Natural killer cell (primary cell): ENCODE measurements around the gene TSKU. TPM values are rescaled to one million over a fixed set of nuclear protein-coding genes. Genes with fewer than 3 reads are reported as not detected.

Experiments used
- ATAC-seq, 3 donors: fragments of 150-1000 bp in 2 of 3; fragments of 200-7000 bp in 1 of 3; cut with Tn5 transposase; 1 replicate in 1 of 3; 2 replicates in 2 of 3; pipeline ENCODE4 v1.10.0; 2021; ENCODE audit warnings: mild to moderate bottlenecking in 2 of 3, moderate library complexity in 2 of 3
- DNase-seq, 2 donors: peaks; one replicate each; pipeline versions ENCODE4 v3.0.0 to v3.0.0-alpha.2; 2013 to 2021; ENCODE audit warnings: mixed read lengths in 1 of 2
- H3K27ac ChIP-seq: one replicate; pipeline ENCODE4 v1.5.1; 2013; ENCODE audit warnings: mild to moderate bottlenecking, low read length
- H3K27me3 ChIP-seq: one replicate; pipeline ENCODE4 v1.6.1; 2013; ENCODE audit warnings: low read length; ENCODE audit not compliant: control insufficient read depth, insufficient read depth
- H3K36me3 ChIP-seq: one replicate; pipeline ENCODE4 v1.6.1; 2013; ENCODE audit warnings: low read length; ENCODE audit not compliant: control insufficient read depth, insufficient read depth
- H3K4me1 ChIP-seq: one replicate; pipeline ENCODE4 v1.6.1; 2013; ENCODE audit warnings: low read length; ENCODE audit not compliant: control insufficient read depth, insufficient read depth
- H3K4me3 ChIP-seq: one replicate; pipeline ENCODE4 v1.5.1; 2013; ENCODE audit warnings: low read length
- H3K9me3 ChIP-seq: one replicate; pipeline ENCODE4 v1.6.1; 2013; ENCODE audit warnings: low read length; ENCODE audit not compliant: control insufficient read depth, insufficient read depth
- H3K27ac Mint-ChIP-seq, 2 donors: one replicate each; pipeline ENCODE4 v1.8.0; 2022; ENCODE audit warnings: mild to moderate bottlenecking in 2 of 2, mixed read lengths in 2 of 2, moderate library complexity in 1 of 2
- H3K27me3 Mint-ChIP-seq, 2 donors: one replicate each; pipeline ENCODE4 v1.8.0; 2022; ENCODE audit warnings: low read depth in 2 of 2, mixed read lengths in 2 of 2
- H3K36me3 Mint-ChIP-seq: one replicate; pipeline ENCODE4 v1.8.0; 2022; ENCODE audit warnings: mixed read lengths
- H3K4me1 Mint-ChIP-seq, 2 donors: one replicate each; pipeline ENCODE4 v1.8.0; 2022; ENCODE audit warnings: mixed read lengths in 2 of 2
- H3K4me3 Mint-ChIP-seq: one replicate; pipeline ENCODE4 v1.8.0; 2022; ENCODE audit warnings: mild to moderate bottlenecking, moderate library complexity, mixed read lengths
- H3K9me3 Mint-ChIP-seq, 2 donors: one replicate each; pipeline ENCODE4 v1.8.0; 2022; ENCODE audit warnings: mixed read lengths in 2 of 2
- CTCF ChIP-seq: fragments of 200-600 bp; IDR thresholded peaks from one replicate; pipeline ENCODE4 v1.8.0; 2022; ENCODE audit warnings: antibody characterized with exemption
- WGBS: methylation state at CpG from one replicate; pipeline ENCODE4 v1.1.7; 2013; ENCODE audit warnings: missing lambda C conversion rate; ENCODE audit not compliant: insufficient coverage; 5-methylcytosine and 5-hydroxymethylcytosine counted together
- intact Hi-C: fragments of 100-400 bp; cut with micrococcal nuclease; formaldehyde crosslinking; loops from one replicate; pipeline ENCODE4 v1.14.2; 2022
- total RNA-seq, 4 donors: library from RNA; stranded (reverse); fragments of 120-200 nt in 1 of 4; gene quantifications; one replicate each; pipeline versions ENCODE4 v1.2.3 to v1.2.4, GENCODE V29; 2013 to 2022

The TSKU gene
- total RNA-seq, 3 donors from 2014 or later (not counting 1 experiment from before 2014, with no cell fraction given): not detected

- H3K9me3 Mint-ChIP-seq: no peaks in the 10 kb centered on the region
- Histone ChIP-seq H3K27ac (no peak overlapping the region), H3K4me3 (no peak overlapping the region), H3K4me1 (peaks cover 13% of the 10 kb centered on the region), H3K9me3 (no peaks in the 10 kb centered on the region), H3K36me3 (no peaks in the 10 kb centered on the region), H3K27me3 (no peaks in the 10 kb centered on the region)
- no peaks in the 10 kb centered on the region for H3K36me3 Mint-ChIP-seq
- H3K27me3 Mint-ChIP-seq: peaks cover 1 to 3% of the 10 kb centered on the region in 2 donors
- ATAC-seq (no peak), DNase-seq (peak in 1 of 2 donors; percentile 13)
- H3K4me1 Mint-ChIP-seq: peaks cover 0 to 19% of the 10 kb centered on the region in 2 donors
- intact Hi-C loops: no loop called here
- TF ChIP-seq CTCF: no peak
- no peak overlapping the region for H3K27ac Mint-ChIP-seq
- 94% methylated on average over 26 of the region's 26 CpGs for WGBS
- H3K4me3 Mint-ChIP-seq: no peak overlapping the region
Observed at GRCh38 chr11:76795936-76796441, 12.8 kb downstream of the TSKU start.

GRCh38 chr11:76796511-76797198 is 13.5 kb downstream of the TSKU start:
- no peaks in the 10 kb centered on the region for H3K9me3 ChIP-seq
- 94% methylated on average over 20 of the region's 20 CpGs for WGBS
- Mint-ChIP-seq H3K27me3 (peaks cover 0 to 3% of the 10 kb centered on the region in 2 donors), H3K9me3 (no peaks in the 10 kb centered on the region), H3K36me3 (no peaks in the 10 kb centered on the region), H3K4me3 (no peak overlapping the region), H3K4me1 (peaks cover 0 to 19% of the 10 kb centered on the region in 2 donors), H3K27ac (no peak overlapping the region)
- ATAC-seq (no peak), DNase-seq (peak in 1 of 2 donors; percentile 9)
- no peak for TF ChIP-seq CTCF
- no peaks in the 10 kb centered on the region for H3K27me3 ChIP-seq
- no peaks in the 10 kb centered on the region for H3K36me3 ChIP-seq
- intact Hi-C loops: no loop called here
- H3K4me1 ChIP-seq: peaks cover 13% of the 10 kb centered on the region
- no peak overlapping the region for H3K4me3 ChIP-seq
- no peak overlapping the region for H3K27ac ChIP-seq

GRCh38 chr11:76797341-76798201 is 14.4 kb downstream of the TSKU start:
- intact Hi-C loops: no loop called here
- Mint-ChIP-seq H3K4me1 (peaks cover 0 to 19% of the 10 kb centered on the region in 2 donors), H3K4me3 (no peak overlapping the region), H3K36me3 (no peaks in the 10 kb centered on the region), H3K27me3 (peaks cover 0 to 6% of the 10 kb centered on the region in 2 donors), H3K27ac (no peak overlapping the region), H3K9me3 (no peaks in the 10 kb centered on the region)
- WGBS: 93% methylated on average over 11 of the region's 11 CpGs
- no peak overlapping the region for H3K27ac ChIP-seq
- TF ChIP-seq CTCF: no peak
- no peaks in the 10 kb centered on the region for H3K27me3 ChIP-seq
- no peak overlapping the region for H3K4me3 ChIP-seq
- peaks cover 13% of the 10 kb centered on the region for H3K4me1 ChIP-seq
- no peak for ATAC-seq
- H3K9me3 ChIP-seq: no peaks in the 10 kb centered on the region
- peak in 1 of 2 donors; percentile 3 for DNase-seq
- H3K36me3 ChIP-seq: no peaks in the 10 kb centered on the region
